Measurements from ENCODE around the gene OR4E2.

- TF ChIP-seq EZH2phosphoT487 (IDR thresholded peaks at IDR 0.05; ENCODE audit: low read depth, severe bottlenecking, unreplicated experiment), result no peak
- no peak for TF ChIP-seq CTCF (IDR thresholded peaks at IDR 0.05; ENCODE audit: poor library complexity)
- TF ChIP-seq EZH2 (IDR thresholded peaks at IDR 0.05; ENCODE audit: borderline replicate concordance), result no peak
Measured at GRCh38 chr14:21634840-21635239, 18.8 kb upstream of the OR4E2 start, which contains the start of gene OR10G2.
